Caco-2 (cell line): Measurements from ENCODE around the gene RABGAP1L. TPM values are rescaled to one million over a fixed set of nuclear protein-coding genes. Genes with fewer than 3 reads are reported as not detected.
"Not testable (repeated sequence)": the region's sequence is repeated elsewhere in the genome, so short reads cannot be mapped to it uniquely, and the experiment has no call there.

Experiments used
- BruUV-seq: library from RNA; stranded (reverse); fragments of 400-500 nt; replicated peaks from 2 replicates; lab custom pipeline; 2021; lab: Mats Ljungman, UMichigan
- CTCF ChIA-PET: fragments of 300-600 bp; sonication (Branson Sonifier 250); formaldehyde crosslinking; loops from one replicate; lab custom pipeline; 2022; ENCODE audit warnings: antibody characterized with exemption; lab: Charles Lee
- POLR2A ChIA-PET: fragments of 300-600 bp; sonication (Branson Sonifier 250); formaldehyde crosslinking; loops from one replicate; lab custom pipeline; 2022; ENCODE audit warnings: antibody characterized with exemption; lab: Charles Lee
- DNase-seq, 2 experiments: peaks; one replicate each; pipeline versions ENCODE4 v3.0.0 to v3.0.0-alpha.2; 2020 to 2022
- H3K27me3 ChIP-seq: replicated peaks from 2 replicates; pipeline ENCODE4 v1.6.0; 2011; ENCODE audit warnings: low read length; ENCODE audit not compliant: control insufficient read depth, insufficient read depth
- H3K36me3 ChIP-seq: 2 replicates; pipeline ENCODE4 v1.5.1; 2011; ENCODE audit warnings: low read length; ENCODE audit not compliant: control insufficient read depth, insufficient read depth
- H3K4me1 ChIP-seq: fragments of 250-450 bp; sonication (Bioruptor Pico); 2 replicates; pipeline ENCODE4 v1.5.1; 2020; ENCODE audit warnings: mild to moderate bottlenecking
- H3K4me3 ChIP-seq: 2 replicates; pipeline ENCODE4 v1.5.1; 2011; ENCODE audit warnings: low read depth, mild to moderate bottlenecking, control low read depth, low read length
- H3K9me3 ChIP-seq: fragments of 250-450 bp; sonication (Bioruptor Pico); 2 replicates; pipeline ENCODE4 v1.5.1; 2020; ENCODE audit warnings: mild to moderate bottlenecking, moderate library complexity
- H3K27ac Mint-ChIP-seq: one replicate; pipeline ENCODE4 v1.8.0; 2022; ENCODE audit warnings: mixed read lengths; ENCODE audit not compliant: unreplicated experiment
- H3K27me3 Mint-ChIP-seq: one replicate; pipeline ENCODE4 v1.8.0; 2022; ENCODE audit warnings: mixed read lengths; ENCODE audit not compliant: insufficient read depth, unreplicated experiment
- H3K36me3 Mint-ChIP-seq: one replicate; pipeline ENCODE4 v1.8.0; 2022; ENCODE audit warnings: mild to moderate bottlenecking, mixed read lengths; ENCODE audit not compliant: insufficient read depth, unreplicated experiment
- H3K4me1 Mint-ChIP-seq: one replicate; pipeline ENCODE4 v1.8.0; 2022; ENCODE audit warnings: low read depth, mixed read lengths; ENCODE audit not compliant: unreplicated experiment
- H3K4me3 Mint-ChIP-seq: one replicate; pipeline ENCODE4 v1.8.0; 2022; ENCODE audit warnings: mild to moderate bottlenecking, moderate library complexity, mixed read lengths; ENCODE audit not compliant: unreplicated experiment
- H3K9me3 Mint-ChIP-seq: one replicate; pipeline ENCODE4 v1.8.0; 2022; ENCODE audit warnings: mixed read lengths; ENCODE audit not compliant: unreplicated experiment
- intact Hi-C: fragments of 100-400 bp; cut with micrococcal nuclease; formaldehyde crosslinking; loops from one replicate; pipeline ENCODE4 v1.10.0; 2022; ENCODE audit not compliant: unreplicated experiment
- total RNA-seq: library from RNA; stranded (reverse); gene quantifications from 2 replicates; pipeline ENCODE4 v1.2.3, GENCODE V29; 2022
- TF ChIP-seq, protein P1 (sequence below), 2 experiments: fragments of 200-600 bp in 1 of 2; IDR thresholded peaks; 1 replicate in 1 of 2; 2 replicates in 1 of 2; pipeline versions ENCODE4 v1.5.1 to v1.8.0; 2011 to 2022; ENCODE audit warnings: antibody characterized with exemption in 1 of 2, control low read depth in 1 of 2, inconsistent platforms in 1 of 2, low read depth in 1 of 2, low read length in 1 of 2, mild to moderate bottlenecking in 1 of 2, moderate library complexity in 1 of 2; ENCODE audit not compliant: insufficient read depth in 1 of 2, severe bottlenecking in 1 of 2, unreplicated experiment in 1 of 2

The RABGAP1L gene
- total RNA-seq, 1 experiment from 2014 or later: 20.3 TPM

DNA sequence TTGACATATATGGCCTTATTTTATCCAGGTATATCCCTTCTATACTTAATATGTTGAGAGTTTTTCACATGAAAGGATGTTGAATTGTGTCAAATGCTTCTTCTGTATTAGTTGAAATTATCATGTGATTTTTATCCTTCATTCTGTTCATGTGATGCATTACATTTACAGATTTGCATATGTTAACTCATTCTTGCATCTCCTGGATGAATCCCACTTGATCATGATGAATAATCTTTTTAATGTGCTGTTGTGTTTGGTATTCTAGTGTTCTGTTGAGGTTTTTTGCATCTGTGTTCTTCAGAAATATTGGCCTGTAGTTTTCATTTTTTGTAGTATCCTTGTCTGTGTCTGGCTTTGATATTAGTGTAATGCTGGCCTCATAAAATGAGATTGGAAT is 150.2 kb downstream of the RABGAP1L start:
- ChIA-PET CTCF (no interaction called here), POLR2A (no interaction called here)
- Mint-ChIP-seq H3K4me1 (no peaks in the 10 kb centered on the region), H3K4me3 (no peak overlapping the region), H3K9me3 (peaks cover 8% of the 10 kb centered on the region), H3K36me3 (no peaks in the 10 kb centered on the region), H3K27me3 (no peaks in the 10 kb centered on the region), H3K27ac (no peak overlapping the region)
- intact Hi-C loops: no loop called here
- Histone ChIP-seq H3K4me3 (no peak overlapping the region), H3K9me3 (peaks cover 8% of the 10 kb centered on the region), H3K4me1 (no peaks in the 10 kb centered on the region), H3K27me3 (no peaks in the 10 kb centered on the region), H3K36me3 (no peaks in the 10 kb centered on the region)
- TF ChIP-seq, protein P1, sequence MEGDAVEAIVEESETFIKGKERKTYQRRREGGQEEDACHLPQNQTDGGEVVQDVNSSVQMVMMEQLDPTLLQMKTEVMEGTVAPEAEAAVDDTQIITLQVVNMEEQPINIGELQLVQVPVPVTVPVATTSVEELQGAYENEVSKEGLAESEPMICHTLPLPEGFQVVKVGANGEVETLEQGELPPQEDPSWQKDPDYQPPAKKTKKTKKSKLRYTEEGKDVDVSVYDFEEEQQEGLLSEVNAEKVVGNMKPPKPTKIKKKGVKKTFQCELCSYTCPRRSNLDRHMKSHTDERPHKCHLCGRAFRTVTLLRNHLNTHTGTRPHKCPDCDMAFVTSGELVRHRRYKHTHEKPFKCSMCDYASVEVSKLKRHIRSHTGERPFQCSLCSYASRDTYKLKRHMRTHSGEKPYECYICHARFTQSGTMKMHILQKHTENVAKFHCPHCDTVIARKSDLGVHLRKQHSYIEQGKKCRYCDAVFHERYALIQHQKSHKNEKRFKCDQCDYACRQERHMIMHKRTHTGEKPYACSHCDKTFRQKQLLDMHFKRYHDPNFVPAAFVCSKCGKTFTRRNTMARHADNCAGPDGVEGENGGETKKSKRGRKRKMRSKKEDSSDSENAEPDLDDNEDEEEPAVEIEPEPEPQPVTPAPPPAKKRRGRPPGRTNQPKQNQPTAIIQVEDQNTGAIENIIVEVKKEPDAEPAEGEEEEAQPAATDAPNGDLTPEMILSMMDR (IDR thresholded peaks at IDR 0.05; ENCODE audit: insufficient read depth in 1 of 2, low read depth in 1 of 2, low read length in 1 of 2, severe bottlenecking in 1 of 2, unreplicated experiment in 1 of 2): no peak
- DNase-seq: no peak
- BruUV-seq: no TSS peak

DNA sequence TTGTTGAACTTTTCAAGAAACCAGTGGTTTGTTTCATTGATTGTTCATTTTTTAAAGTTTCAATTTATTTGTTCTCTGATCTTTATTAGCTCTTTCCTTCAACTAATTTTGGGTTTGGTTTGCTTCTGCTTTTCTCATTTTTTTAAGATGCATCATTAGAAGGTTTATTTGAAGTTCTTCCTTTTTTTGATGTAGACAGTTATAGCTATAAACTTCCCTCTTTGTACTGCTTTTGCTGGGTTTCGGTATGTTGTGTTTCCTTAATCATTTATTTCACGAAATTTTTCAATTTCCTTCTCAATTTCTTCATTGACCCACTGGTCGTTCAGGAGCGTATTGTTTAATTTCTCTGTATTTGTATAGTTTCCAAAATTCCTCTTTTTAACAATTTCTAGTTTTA is 155.1 kb downstream of the RABGAP1L start:
- intact Hi-C loops: no loop called here

DNA sequence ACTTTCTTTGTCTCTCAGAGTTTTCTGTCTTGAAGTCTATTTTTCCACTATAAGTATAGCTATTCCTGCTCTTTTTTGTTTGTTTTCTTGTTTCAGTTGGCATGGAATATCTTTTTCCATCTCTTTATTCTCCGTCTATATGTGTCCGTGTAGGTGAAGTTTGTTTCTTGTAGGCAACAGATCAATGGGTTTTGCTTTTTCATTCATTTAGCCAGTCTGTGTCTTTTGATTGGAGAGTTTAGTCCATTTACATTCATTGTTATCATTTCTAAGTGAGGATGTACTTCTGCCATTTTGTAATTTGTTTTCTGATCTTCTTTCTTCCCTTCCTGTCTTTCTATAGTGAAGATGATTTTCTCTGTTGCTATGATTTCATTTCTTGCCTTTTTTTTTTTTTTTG is 155.9 kb downstream of the RABGAP1L start:
- no TSS peak for BruUV-seq
- Mint-ChIP-seq H3K4me3 (no peak overlapping the region), H3K4me1 (no peaks in the 10 kb centered on the region), H3K27me3 (no peaks in the 10 kb centered on the region), H3K27ac (no peak overlapping the region), H3K9me3 (peaks cover 51% of the 10 kb centered on the region), H3K36me3 (no peaks in the 10 kb centered on the region)
- intact Hi-C loops: no loop called here
- DNase-seq: no peak
- Histone ChIP-seq H3K27me3 (no peaks in the 10 kb centered on the region), H3K4me3 (no peak overlapping the region), H3K9me3 (peaks cover 36% of the 10 kb centered on the region), H3K4me1 (no peaks in the 10 kb centered on the region), H3K36me3 (no peaks in the 10 kb centered on the region)
- CTCF ChIA-PET: no interaction called here
- TF ChIP-seq, protein P1 (IDR thresholded peaks at IDR 0.05; ENCODE audit: insufficient read depth in 1 of 2, low read depth in 1 of 2, low read length in 1 of 2, severe bottlenecking in 1 of 2, unreplicated experiment in 1 of 2): no peak
- POLR2A ChIA-PET: no interaction called here

More for the DNA sequence above, 155.1 kb downstream of the RABGAP1L start:
- no peaks in the 10 kb centered on the region for H3K27me3 ChIP-seq
- H3K4me3 ChIP-seq: no peak overlapping the region
- H3K4me1 ChIP-seq: no peaks in the 10 kb centered on the region
- Mint-ChIP-seq H3K27me3 (no peaks in the 10 kb centered on the region), H3K9me3 (peaks cover 43% of the 10 kb centered on the region), H3K4me1 (no peaks in the 10 kb centered on the region), H3K4me3 (no peak overlapping the region), H3K27ac (no peak overlapping the region), H3K36me3 (no peaks in the 10 kb centered on the region)
- BruUV-seq: no TSS peak
- H3K9me3 ChIP-seq: peaks cover 28% of the 10 kb centered on the region
- no peak for DNase-seq
- no peaks in the 10 kb centered on the region for H3K36me3 ChIP-seq
- ChIA-PET CTCF (no interaction called here), POLR2A (no interaction called here)
- TF ChIP-seq, protein P1 (IDR thresholded peaks at IDR 0.05; ENCODE audit: insufficient read depth in 1 of 2, low read depth in 1 of 2, low read length in 1 of 2, severe bottlenecking in 1 of 2, unreplicated experiment in 1 of 2): no peak

DNA sequence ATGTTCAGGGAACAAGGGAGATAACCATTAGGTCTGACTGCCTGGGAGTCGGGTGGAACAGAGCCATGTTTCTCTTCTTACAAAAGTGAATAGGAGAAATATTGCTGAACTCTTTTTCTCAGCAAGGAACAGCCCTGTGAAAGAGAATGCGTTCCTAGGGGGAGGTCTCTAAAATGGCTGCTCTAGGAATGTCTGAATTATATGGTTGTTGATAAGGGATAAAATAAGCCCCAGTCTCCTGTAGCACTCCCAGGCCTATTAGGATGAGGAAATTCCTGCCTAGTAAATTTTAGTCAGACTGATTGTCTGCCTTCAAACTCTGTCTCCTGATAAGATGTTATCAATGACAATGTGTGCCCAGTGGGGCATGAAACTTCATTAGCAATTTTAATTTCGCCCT is 161.6 kb downstream of the RABGAP1L start:
- BruUV-seq, H3K27me3 Mint-ChIP-seq, H3K27me3 ChIP-seq, H3K4me1 Mint-ChIP-seq, H3K27ac Mint-ChIP-seq, POLR2A ChIA-PET, CTCF ChIA-PET, H3K36me3 Mint-ChIP-seq, H3K4me3 Mint-ChIP-seq, H3K4me1 ChIP-seq, H3K36me3 ChIP-seq, H3K4me3 ChIP-seq: not testable (repeated sequence)
- H3K9me3 ChIP-seq: peaks cover 26% of the 10 kb centered on the region
- intact Hi-C loops: loop anchor here (5.0 kb wide), 1 partner anchor 36 kb away; no protein-coding TSS in a partner anchor
- peaks cover 69% of the 10 kb centered on the region for H3K9me3 Mint-ChIP-seq
- peak in 1 of 2 experiments; percentile 2 for DNase-seq
